ENCODE measurements around the gene KATNB1.
"Not testable (repeated sequence)": the region's sequence is repeated elsewhere in the genome, so short reads cannot be mapped to it uniquely, and the experiment has no call there.

The KATNB1 gene

DNA sequence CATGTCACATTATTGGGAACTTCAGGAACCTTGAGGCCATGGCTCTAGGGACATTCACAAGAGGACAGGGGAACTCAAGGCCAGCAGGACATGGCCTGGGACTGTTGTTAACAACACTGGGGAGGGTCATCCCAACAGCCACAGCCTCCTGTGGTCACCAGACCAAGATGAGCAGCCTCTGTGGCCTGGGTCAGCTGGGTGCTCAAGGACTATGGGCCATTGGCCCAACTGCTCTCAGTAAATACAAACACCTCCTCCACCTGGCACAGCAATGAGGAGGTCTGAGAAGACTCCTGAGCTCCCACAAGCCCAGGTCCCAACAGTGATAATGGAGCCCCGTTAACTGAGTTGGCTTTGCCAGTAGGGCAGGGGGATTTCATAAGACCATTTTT lies 45.8 kb downstream of the KATNB1 start:
- DNase-seq (ENCODE audit: extremely low read depth, low read depth): no peak
- TF ChIP-seq CTCF (IDR thresholded peaks at IDR 0.05; ENCODE audit: low read depth, low read length): no peak

GRCh38 chr16:57781741-57782606 lies 46.4 kb downstream of the KATNB1 start:
- no peak for TF ChIP-seq CTCF (IDR thresholded peaks at IDR 0.05; ENCODE audit: low read depth, low read length)
- no peak for DNase-seq (ENCODE audit: extremely low read depth, low read depth)

DNA sequence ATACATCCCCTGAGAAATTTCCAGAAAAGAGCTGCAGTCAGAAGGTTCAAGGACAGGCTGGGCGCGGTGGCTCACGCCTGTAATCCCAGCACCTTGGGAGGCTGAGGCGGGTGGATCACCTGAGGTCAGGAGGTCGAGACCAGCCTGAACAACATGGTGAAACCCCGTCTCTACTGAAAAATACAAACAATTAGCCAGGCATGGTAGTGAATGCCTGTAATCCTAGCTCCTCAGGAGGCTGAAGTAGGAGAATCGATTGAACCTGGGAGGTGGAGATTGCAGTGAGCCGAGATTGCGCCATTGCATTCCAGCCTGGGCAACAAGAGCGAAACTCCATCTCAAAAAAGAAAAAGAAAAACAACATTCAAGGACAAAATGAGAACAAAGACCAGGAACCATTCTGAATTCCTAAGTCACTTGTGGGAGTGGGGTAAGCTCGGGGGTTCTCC lies 47.1 kb downstream of the KATNB1 start:
- DNase-seq (ENCODE audit: extremely low read depth, low read depth): not testable (repeated sequence)

- no peak for TF ChIP-seq CTCF (IDR thresholded peaks at IDR 0.05; ENCODE audit: low read depth, low read length)
- DNase-seq (ENCODE audit: extremely low read depth, low read depth): no peak
Measured at GRCh38 chr16:57783116-57783515, 47.5 kb downstream of the KATNB1 start.

GRCh38 chr16:57783883-57784282 lies 48.3 kb downstream of the KATNB1 start:
- no peak for DNase-seq (ENCODE audit: extremely low read depth, low read depth)
- no peak for TF ChIP-seq CTCF (IDR thresholded peaks at IDR 0.05; ENCODE audit: low read depth, low read length)

DNA sequence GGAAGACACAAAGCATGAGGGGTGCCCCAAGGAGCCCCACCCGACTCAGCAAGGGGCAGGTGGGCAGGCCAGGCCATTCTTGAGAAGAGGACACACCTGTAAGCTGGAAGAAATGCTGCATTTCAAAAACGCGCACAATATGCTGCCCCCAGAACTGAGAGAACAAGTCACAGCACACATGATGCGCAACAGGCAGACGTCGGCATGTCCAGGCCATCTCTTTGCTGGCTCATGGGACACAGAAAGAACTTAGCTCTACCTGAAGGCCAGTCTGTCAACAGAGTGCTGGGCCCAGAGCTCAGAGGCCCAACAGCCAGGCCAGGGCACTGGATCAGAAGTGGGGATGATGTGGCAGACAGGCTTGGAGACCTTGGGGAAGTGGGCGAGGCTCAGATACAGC lies 48.8 kb downstream of the KATNB1 start:
- no peak for TF ChIP-seq CTCF (IDR thresholded peaks at IDR 0.05; ENCODE audit: low read depth, low read length)
- no peak for DNase-seq (ENCODE audit: extremely low read depth, low read depth)

DNA sequence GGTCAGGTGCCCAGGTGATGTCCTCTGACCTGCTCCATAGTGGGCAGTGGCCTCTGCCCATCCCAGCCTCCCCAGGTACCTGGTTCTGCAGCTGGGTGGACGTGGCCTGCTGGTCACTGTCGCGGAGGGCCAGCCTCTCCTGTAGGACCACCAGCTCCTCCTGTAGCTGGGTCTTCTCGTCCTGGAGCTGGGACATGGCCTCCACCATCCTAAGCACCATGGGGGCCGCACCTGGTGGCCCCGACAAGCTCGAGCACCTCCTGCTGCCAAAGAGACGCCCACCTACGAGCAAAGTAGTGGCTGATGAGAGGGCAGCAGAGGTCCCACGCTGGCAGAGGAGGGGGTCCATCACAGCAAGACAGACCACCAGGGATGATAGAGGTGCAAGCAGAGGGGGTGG lies 49.8 kb downstream of the KATNB1 start:
- no peak for DNase-seq (ENCODE audit: extremely low read depth, low read depth)

More for the DNA sequence above, 49.8 kb downstream of the KATNB1 start:
- no peak for TF ChIP-seq CTCF (IDR thresholded peaks at IDR 0.05; ENCODE audit: low read depth, low read length)

Measured in AG09319 (cell line).